HepG2 (cell line): ENCODE data around the gene TM2D3. TPM values are rescaled to one million over a fixed set of nuclear protein-coding genes. Genes with fewer than 3 reads are reported as not detected.

Source experiments
- CHCHD3 ChIP-seq: sonication (generic); formaldehyde crosslinking; IDR thresholded peaks from 2 replicates; pipeline ENCODE4 v1.8.0; 2022; ENCODE audit warnings: mild to moderate bottlenecking, missing genetic modification reagents, moderate library complexity
- HDAC2 ChIP-seq: sonication (generic); formaldehyde crosslinking; IDR thresholded peaks from 2 replicates; pipeline ENCODE4 v1.4.0; 2020; ENCODE audit warnings: missing genetic modification reagents
- MAZ ChIP-seq, 2 experiments: sonication (generic) in 1 of 2; formaldehyde crosslinking in 1 of 2; IDR thresholded peaks; 2 replicates each; pipeline versions ENCODE4 v1.5.0 to v1.6.1; 2012 to 2020; ENCODE audit warnings: low read depth in 2 of 2, mild to moderate bottlenecking in 2 of 2, borderline replicate concordance in 1 of 2, improper control_type of control experiment in 1 of 2, low read length in 1 of 2, missing genetic modification reagents in 1 of 2, moderate library complexity in 1 of 2
- SIN3B ChIP-seq: fragments of 150-350 bp; IDR thresholded peaks from 2 replicates; pipeline ENCODE4 v1.6.1; 2014; ENCODE audit warnings: low read length
- ZBTB40 ChIP-seq, 2 experiments: fragments of 450-650 bp in 1 of 2; sonication (generic) in 1 of 2; formaldehyde crosslinking in 1 of 2; IDR thresholded peaks; 2 replicates each; pipeline versions ENCODE4 v1.6.1 to v1.8.0; 2016 to 2022; ENCODE audit warnings: antibody characterized with exemption in 1 of 2, mild to moderate bottlenecking in 1 of 2, missing genetic modification reagents in 1 of 2
- ZNF776 ChIP-seq: sonication (generic); formaldehyde crosslinking; IDR thresholded peaks from 2 replicates; pipeline ENCODE4 v1.4.0; 2020; ENCODE audit warnings: mild to moderate bottlenecking, missing genetic modification reagents
- polyA plus RNA-seq, 8 experiments: library from polyadenylated mRNA; depleted of rRNA in 3 of 8; stranded (reverse) in 7 of 8; unstranded in 1 of 8; fragments of >200 nt; fragmentation: Illumina TruSeq in 4 of 8; extraction: Trizol in 4 of 8; gene quantifications; 2 replicates each; pipeline versions ENCODE4 v1.2.1 to v1.2.3, GENCODE V29; 2011 to 2016; ENCODE audit warnings: low read depth in 4 of 8, missing spikeins in 1 of 8, mixed read lengths in 1 of 8; ENCODE audit not compliant: insufficient read depth in 1 of 8
- total RNA-seq, 5 experiments: library from RNA; depleted of rRNA; stranded (reverse); fragments of >200 nt; fragmentation: Illumina TruSeq; extraction: Trizol; gene quantifications; 2 replicates each; pipeline ENCODE4 v1.2.3, GENCODE V29; 2016; ENCODE audit warnings: low read depth in 1 of 5
- TF ChIP-seq, protein P1 (sequence below): sonication (generic); formaldehyde crosslinking; IDR thresholded peaks from 2 replicates; pipeline ENCODE4 v1.4.0; 2020; ENCODE audit warnings: low read depth, mild to moderate bottlenecking, missing genetic modification reagents
- TF ChIP-seq, protein P2 (sequence below): sonication (generic); formaldehyde crosslinking; IDR thresholded peaks from 2 replicates; pipeline ENCODE4 v1.4.0; 2020; ENCODE audit warnings: missing genetic modification reagents, borderline replicate concordance
- TF ChIP-seq, protein P3 (sequence below): sonication (generic); formaldehyde crosslinking; IDR thresholded peaks from 2 replicates; pipeline ENCODE4 v1.4.0; 2020; ENCODE audit warnings: missing genetic modification reagents, borderline replicate concordance
- TF ChIP-seq, protein P4 (sequence below): IDR thresholded peaks from 2 replicates; pipeline ENCODE4 v1.6.1; 2016; ENCODE audit warnings: missing biosample characterization, missing genetic modification reagents, low read depth

The TM2D3 gene
- total and polyA plus RNA-seq, 2 of the 13 experiments (the other 11 are each of a cell fraction or from before 2014, with no cell fraction given): 31.1 to 72.7 TPM

GRCh38 chr15:101615986-101616848 lies 36.0 kb downstream of the TM2D3 start (continued):
- TF ChIP-seq, protein P1, sequence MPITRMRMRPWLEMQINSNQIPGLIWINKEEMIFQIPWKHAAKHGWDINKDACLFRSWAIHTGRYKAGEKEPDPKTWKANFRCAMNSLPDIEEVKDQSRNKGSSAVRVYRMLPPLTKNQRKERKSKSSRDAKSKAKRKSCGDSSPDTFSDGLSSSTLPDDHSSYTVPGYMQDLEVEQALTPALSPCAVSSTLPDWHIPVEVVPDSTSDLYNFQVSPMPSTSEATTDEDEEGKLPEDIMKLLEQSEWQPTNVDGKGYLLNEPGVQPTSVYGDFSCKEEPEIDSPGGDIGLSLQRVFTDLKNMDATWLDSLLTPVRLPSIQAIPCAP (CRISPR knock-in tag): no peak
- TF ChIP-seq MAZ (IDR thresholded peaks at IDR 0.05; ENCODE audit: borderline replicate concordance, low read depth, low read length) (no peak), MAZ (CRISPR knock-in tag; IDR thresholded peaks at IDR 0.05; ENCODE audit: low read depth) (no peak), CHCHD3 (no peak), HDAC2 (peak; percentile 75), SIN3B (no peak), ZNF776 (CRISPR knock-in tag) (peak; percentile 74; the same call in 1 of the 2 replicates), ZBTB40 (IDR thresholded peaks at IDR 0.05) (no peak), ZBTB40 (CRISPR knock-in tag; IDR thresholded peaks at IDR 0.05) (peak; percentile 55)
- TF ChIP-seq, protein P2, sequence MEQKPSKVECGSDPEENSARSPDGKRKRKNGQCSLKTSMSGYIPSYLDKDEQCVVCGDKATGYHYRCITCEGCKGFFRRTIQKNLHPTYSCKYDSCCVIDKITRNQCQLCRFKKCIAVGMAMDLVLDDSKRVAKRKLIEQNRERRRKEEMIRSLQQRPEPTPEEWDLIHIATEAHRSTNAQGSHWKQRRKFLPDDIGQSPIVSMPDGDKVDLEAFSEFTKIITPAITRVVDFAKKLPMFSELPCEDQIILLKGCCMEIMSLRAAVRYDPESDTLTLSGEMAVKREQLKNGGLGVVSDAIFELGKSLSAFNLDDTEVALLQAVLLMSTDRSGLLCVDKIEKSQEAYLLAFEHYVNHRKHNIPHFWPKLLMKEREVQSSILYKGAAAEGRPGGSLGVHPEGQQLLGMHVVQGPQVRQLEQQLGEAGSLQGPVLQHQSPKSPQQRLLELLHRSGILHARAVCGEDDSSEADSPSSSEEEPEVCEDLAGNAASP (CRISPR knock-in tag): no peak
- TF ChIP-seq, protein P3, sequence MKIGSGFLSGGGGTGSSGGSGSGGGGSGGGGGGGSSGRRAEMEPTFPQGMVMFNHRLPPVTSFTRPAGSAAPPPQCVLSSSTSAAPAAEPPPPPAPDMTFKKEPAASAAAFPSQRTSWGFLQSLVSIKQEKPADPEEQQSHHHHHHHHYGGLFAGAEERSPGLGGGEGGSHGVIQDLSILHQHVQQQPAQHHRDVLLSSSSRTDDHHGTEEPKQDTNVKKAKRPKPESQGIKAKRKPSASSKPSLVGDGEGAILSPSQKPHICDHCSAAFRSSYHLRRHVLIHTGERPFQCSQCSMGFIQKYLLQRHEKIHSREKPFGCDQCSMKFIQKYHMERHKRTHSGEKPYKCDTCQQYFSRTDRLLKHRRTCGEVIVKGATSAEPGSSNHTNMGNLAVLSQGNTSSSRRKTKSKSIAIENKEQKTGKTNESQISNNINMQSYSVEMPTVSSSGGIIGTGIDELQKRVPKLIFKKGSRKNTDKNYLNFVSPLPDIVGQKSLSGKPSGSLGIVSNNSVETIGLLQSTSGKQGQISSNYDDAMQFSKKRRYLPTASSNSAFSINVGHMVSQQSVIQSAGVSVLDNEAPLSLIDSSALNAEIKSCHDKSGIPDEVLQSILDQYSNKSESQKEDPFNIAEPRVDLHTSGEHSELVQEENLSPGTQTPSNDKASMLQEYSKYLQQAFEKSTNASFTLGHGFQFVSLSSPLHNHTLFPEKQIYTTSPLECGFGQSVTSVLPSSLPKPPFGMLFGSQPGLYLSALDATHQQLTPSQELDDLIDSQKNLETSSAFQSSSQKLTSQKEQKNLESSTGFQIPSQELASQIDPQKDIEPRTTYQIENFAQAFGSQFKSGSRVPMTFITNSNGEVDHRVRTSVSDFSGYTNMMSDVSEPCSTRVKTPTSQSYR (CRISPR knock-in tag): peak; percentile 69; the same call in 1 of the 2 replicates
- TF ChIP-seq, protein P4, sequence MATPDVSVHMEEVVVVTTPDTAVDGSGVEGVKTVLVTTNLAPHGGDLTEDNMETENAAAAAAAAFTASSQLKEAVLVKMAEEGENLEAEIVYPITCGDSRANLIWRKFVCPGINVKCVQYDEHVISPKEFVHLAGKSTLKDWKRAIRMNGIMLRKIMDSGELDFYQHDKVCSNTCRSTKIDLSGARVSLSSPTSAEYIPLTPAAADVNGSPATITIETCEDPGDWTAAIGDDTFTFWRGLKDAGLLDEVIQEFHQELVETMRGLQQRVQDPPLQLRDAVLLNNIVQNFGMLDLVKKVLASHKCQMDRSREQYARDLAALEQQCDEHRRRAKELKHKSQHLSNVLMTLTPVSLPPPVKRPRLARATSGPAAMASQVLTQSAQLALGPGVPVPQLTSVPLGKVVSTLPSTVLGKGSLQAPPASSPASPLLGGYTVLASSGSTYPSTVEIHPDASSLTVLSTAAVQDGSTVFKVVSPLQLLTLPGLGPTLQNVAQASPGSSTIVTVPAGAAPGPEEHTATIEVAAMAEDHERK (CRISPR knock-in tag): no peak
